Prostate gland (tissue), 2 donors: ENCODE data around the gene FBXO41. TPM values are rescaled to one million over a fixed set of nuclear protein-coding genes. Genes with fewer than 3 reads are reported as not detected.
A peak's percentile ranks its signal among the peaks of the same experiment; 100 is the strongest.

ENCODE experiments used
- DNase-seq: peaks from one replicate; pipeline ENCODE4 v3.0.0-alpha.2; 2019; ENCODE audit warnings: low spot score
- H3K27ac ChIP-seq, 2 donors: fragments of 200-600 bp; sonication (generic); 2 replicates each; pipeline ENCODE4 v1.5.1; 2017 to 2019
- H3K27me3 ChIP-seq: fragments of 200-600 bp; sonication (generic); replicated peaks from 2 replicates; pipeline ENCODE4 v1.5.1; 2019; ENCODE audit not compliant: insufficient read depth
- H3K36me3 ChIP-seq, 2 donors: fragments of 200-600 bp; sonication (generic); 1 replicate in 1 of 2; 2 replicates in 1 of 2; pipeline versions ENCODE4 v1.5.1 to v1.8.1; 2017 to 2019
- H3K4me1 ChIP-seq: fragments of 200-600 bp; sonication (generic); replicated peaks from 2 replicates; pipeline ENCODE4 v1.5.1; 2019
- H3K4me3 ChIP-seq, 2 donors: fragments of 200-600 bp; sonication (generic); 2 replicates each; pipeline ENCODE4 v1.5.1; 2017 to 2019
- H3K9me3 ChIP-seq: fragments of 200-600 bp; sonication (generic); 2 replicates; pipeline ENCODE4 v1.5.1; 2017
- CTCF ChIP-seq, 4 experiments: fragments of 200-600 bp in 2 of 4; fragments of 450-650 bp in 2 of 4; sonication (generic) in 2 of 4; IDR thresholded peaks; 1 replicate in 3 of 4; 2 replicates in 1 of 4; pipeline ENCODE4 v1.5.1; 2016 to 2019; ENCODE audit warnings: antibody characterized with exemption in 4 of 4, mild to moderate bottlenecking in 2 of 4, moderate library complexity in 2 of 4
- POLR2A ChIP-seq: fragments of 450-650 bp; IDR thresholded peaks from one replicate; pipeline ENCODE4 v1.6.1; 2016; ENCODE audit warnings: antibody characterized with exemption, mild to moderate bottlenecking
- POLR2AphosphoS5 ChIP-seq: sonication (generic); formaldehyde crosslinking; IDR thresholded peaks from one replicate; pipeline ENCODE4 v1.6.1; 2017; ENCODE audit warnings: antibody characterized with exemption
- WGBS: methylation state at CpG from one replicate; pipeline ENCODE4 v1.1.5; 2018; 5-methylcytosine and 5-hydroxymethylcytosine counted together
- intact Hi-C: fragments of 100-400 bp; cut with DNase I; formaldehyde crosslinking; loops from one replicate; pipeline ENCODE4 v1.14.2; 2022
- total RNA-seq, 2 donors: library from RNA; depleted of rRNA; stranded (reverse); fragments of >200 nt; gene quantifications; one replicate each; pipeline ENCODE4 v1.1.0, GENCODE V29; 2016

FBXO41 gene
- total RNA-seq, 2 donors from 2014 or later: 4.2 to 7.4 TPM

- TF ChIP-seq CTCF (IDR thresholded peaks at IDR 0.05): no peak
- TF ChIP-seq POLR2A: no peak
- no peak for TF ChIP-seq POLR2AphosphoS5
- intact Hi-C loops: no loop called here
- H3K27me3 ChIP-seq: no peaks in the 10 kb centered on the region
- H3K36me3 ChIP-seq: no peaks in the 10 kb centered on the region
- WGBS: 94% methylated on average over 4 of the region's 4 CpGs
- H3K4me1 ChIP-seq: no peaks in the 10 kb centered on the region
- no peak overlapping the region for H3K27ac ChIP-seq
- H3K4me3 ChIP-seq: no peak overlapping the region
- no peak for DNase-seq
- H3K9me3 ChIP-seq: no peaks in the 10 kb centered on the region
These were observed 22.1 kb downstream of the FBXO41 start for GRCh38 chr2:73262108-73262651.

GRCh38 chr2:73260338-73260984 lies 23.8 kb downstream of the FBXO41 start:
- H3K4me3 ChIP-seq: no peak overlapping the region
- no peaks in the 10 kb centered on the region for H3K27me3 ChIP-seq
- intact Hi-C loops: no loop called here
- no peak for TF ChIP-seq POLR2AphosphoS5
- TF ChIP-seq CTCF (IDR thresholded peaks at IDR 0.05): peak in 1 of 4 experiments; percentile 44
- no peaks in the 10 kb centered on the region for H3K36me3 ChIP-seq
- peak; percentile 34 for DNase-seq
- no peaks in the 10 kb centered on the region for H3K4me1 ChIP-seq
- H3K9me3 ChIP-seq: no peaks in the 10 kb centered on the region
- 39% methylated on average over 17 of the region's 17 CpGs for WGBS
- H3K27ac ChIP-seq: no peak overlapping the region

- no peak for DNase-seq
- TF ChIP-seq POLR2A (no peak), CTCF (IDR thresholded peaks at IDR 0.05) (no peak), POLR2AphosphoS5 (no peak)
- no peaks in the 10 kb centered on the region for H3K9me3 ChIP-seq
- intact Hi-C loops: no loop called here
- 87% methylated on average over 4 of the region's 4 CpGs for WGBS
- no peak overlapping the region for H3K27ac ChIP-seq
- H3K4me3 ChIP-seq: no peak overlapping the region
- H3K27me3 ChIP-seq: no peaks in the 10 kb centered on the region
- peaks cover 3% of the 10 kb centered on the region for H3K4me1 ChIP-seq
- H3K36me3 ChIP-seq: no peaks in the 10 kb centered on the region
These were observed 24.5 kb downstream of the FBXO41 start for GRCh38 chr2:73259704-73260337.

- H3K4me1 ChIP-seq: peaks cover 7% of the 10 kb centered on the region
- no peak for TF ChIP-seq POLR2A
- no peak for TF ChIP-seq POLR2AphosphoS5
- TF ChIP-seq CTCF (IDR thresholded peaks at IDR 0.05): no peak
- no peak for DNase-seq
- WGBS: 95% methylated on average over 8 of the region's 8 CpGs
- no peaks in the 10 kb centered on the region for H3K36me3 ChIP-seq
- intact Hi-C loops: no loop called here
- H3K27ac ChIP-seq: no peak overlapping the region
- no peaks in the 10 kb centered on the region for H3K9me3 ChIP-seq
- no peaks in the 10 kb centered on the region for H3K27me3 ChIP-seq
- no peak overlapping the region for H3K4me3 ChIP-seq
These were observed 25.0 kb downstream of the FBXO41 start for GRCh38 chr2:73259276-73259675.

- no peak for DNase-seq
- Histone ChIP-seq H3K27ac (no peak overlapping the region), H3K4me1 (peaks cover 10% of the 10 kb centered on the region), H3K36me3 (no peaks in the 10 kb centered on the region), H3K9me3 (no peaks in the 10 kb centered on the region), H3K27me3 (no peaks in the 10 kb centered on the region), H3K4me3 (no peak overlapping the region)
- intact Hi-C loops: no loop called here
- no peak for TF ChIP-seq CTCF (IDR thresholded peaks at IDR 0.05)
- TF ChIP-seq POLR2AphosphoS5: no peak
- no peak for TF ChIP-seq POLR2A
- WGBS: 98% methylated on average over 9 of the region's 9 CpGs
These were observed 25.4 kb downstream of the FBXO41 start for GRCh38 chr2:73258913-73259215.
